Hepatocyte (in vitro differentiated cells): Measurements from ENCODE around the gene ASCC2. TPM values are rescaled to one million over a fixed set of nuclear protein-coding genes. Genes with fewer than 3 reads are reported as not detected.
"Not testable (repeated sequence)": the region's sequence is repeated elsewhere in the genome, so short reads cannot be mapped to it uniquely, and the experiment has no call there.

Source experiments
- DNase-seq: peaks from one replicate; pipeline ENCODE4 v3.0.0-alpha.2; 2016; ENCODE audit warnings: low spot score
- H2AFZ ChIP-seq: fragments of 200-600 bp; sonication (generic); 2 replicates; pipeline ENCODE4 v1.6.0; 2016; ENCODE audit warnings: antibody characterized with exemption, mild to moderate bottlenecking
- H3K27ac ChIP-seq: fragments of 200-600 bp; sonication (generic); 2 replicates; pipeline ENCODE4 v1.5.1; 2016; ENCODE audit warnings: mild to moderate bottlenecking
- H3K27me3 ChIP-seq: fragments of 200-600 bp; sonication (generic); 2 replicates; pipeline ENCODE4 v1.6.1; 2016
- H3K36me3 ChIP-seq: fragments of 200-600 bp; sonication (generic); replicated peaks from 2 replicates; pipeline ENCODE4 v1.5.1; 2016; ENCODE audit warnings: low read depth; ENCODE audit not compliant: insufficient read depth
- H3K4me1 ChIP-seq: fragments of 200-600 bp; sonication (generic); 2 replicates; pipeline ENCODE4 v1.5.1; 2016; ENCODE audit warnings: mild to moderate bottlenecking, moderate library complexity; ENCODE audit not compliant: insufficient read depth
- H3K4me2 ChIP-seq: fragments of 200-600 bp; sonication (generic); 2 replicates; pipeline ENCODE4 v1.6.0; 2016
- H3K4me3 ChIP-seq: fragments of 200-600 bp; sonication (generic); 2 replicates; pipeline ENCODE4 v1.5.1; 2016; ENCODE audit warnings: mild to moderate bottlenecking
- H3K79me2 ChIP-seq: fragments of 200-600 bp; sonication (generic); 2 replicates; pipeline ENCODE4 v1.6.0; 2017; ENCODE audit warnings: mild to moderate bottlenecking
- H3K9me2 ChIP-seq: fragments of 200-600 bp; sonication (generic); replicated peaks from 2 replicates; pipeline ENCODE4 v1.6.0; 2017; ENCODE audit warnings: mild to moderate bottlenecking; ENCODE audit not compliant: insufficient read depth
- H3K9me3 ChIP-seq: fragments of 200-600 bp; sonication (generic); 2 replicates; pipeline ENCODE4 v1.5.1; 2016; ENCODE audit warnings: low read depth, mild to moderate bottlenecking
- H4K20me1 ChIP-seq: fragments of 200-600 bp; sonication (generic); 2 replicates; pipeline ENCODE4 v1.6.0; 2016; ENCODE audit warnings: mild to moderate bottlenecking; ENCODE audit not compliant: insufficient read depth, poor library complexity, severe bottlenecking
- CTCF ChIP-seq: fragments of 200-600 bp; sonication (generic); IDR thresholded peaks from 2 replicates; pipeline ENCODE4 v1.5.1; 2016; ENCODE audit warnings: antibody characterized with exemption, mild to moderate bottlenecking; ENCODE audit not compliant: poor library complexity
- EZH2 ChIP-seq: fragments of 200-600 bp; sonication (generic); IDR thresholded peaks from 2 replicates; pipeline ENCODE4 v1.6.1; 2016; ENCODE audit warnings: antibody characterized with exemption, mild to moderate bottlenecking, borderline replicate concordance
- EZH2phosphoT487 ChIP-seq: fragments of 200-600 bp; sonication (generic); IDR thresholded peaks from one replicate; pipeline ENCODE4 v1.6.1; 2018; ENCODE audit warnings: antibody characterized with exemption, mild to moderate bottlenecking, low read depth, moderate library complexity; ENCODE audit not compliant: unreplicated experiment, severe bottlenecking
- WGBS: methylation state at CpG from one replicate; pipeline ENCODE4 v1.1.6; 2016; ENCODE audit warnings: low lambda C conversion rate; ENCODE audit errors: missing lambda C conversion rate; 5-methylcytosine and 5-hydroxymethylcytosine counted together
- polyA plus RNA-seq: library from polyadenylated mRNA; unstranded; fragments of >200 nt; fragmentation: Nextera tagmentation; extraction: Ambion mirVana; gene quantifications from 2 replicates; pipeline ENCODE4 v1.2.1, GENCODE V29; 2016
- total RNA-seq: library from RNA; depleted of rRNA; stranded (reverse); fragments of >200 nt; gene quantifications from 2 replicates; pipeline ENCODE4 v1.2.3, GENCODE V29; 2014

The ASCC2 gene
- total and polyA plus RNA-seq, 2 experiments from 2014 or later = 25.9 to 54.8 TPM

DNA sequence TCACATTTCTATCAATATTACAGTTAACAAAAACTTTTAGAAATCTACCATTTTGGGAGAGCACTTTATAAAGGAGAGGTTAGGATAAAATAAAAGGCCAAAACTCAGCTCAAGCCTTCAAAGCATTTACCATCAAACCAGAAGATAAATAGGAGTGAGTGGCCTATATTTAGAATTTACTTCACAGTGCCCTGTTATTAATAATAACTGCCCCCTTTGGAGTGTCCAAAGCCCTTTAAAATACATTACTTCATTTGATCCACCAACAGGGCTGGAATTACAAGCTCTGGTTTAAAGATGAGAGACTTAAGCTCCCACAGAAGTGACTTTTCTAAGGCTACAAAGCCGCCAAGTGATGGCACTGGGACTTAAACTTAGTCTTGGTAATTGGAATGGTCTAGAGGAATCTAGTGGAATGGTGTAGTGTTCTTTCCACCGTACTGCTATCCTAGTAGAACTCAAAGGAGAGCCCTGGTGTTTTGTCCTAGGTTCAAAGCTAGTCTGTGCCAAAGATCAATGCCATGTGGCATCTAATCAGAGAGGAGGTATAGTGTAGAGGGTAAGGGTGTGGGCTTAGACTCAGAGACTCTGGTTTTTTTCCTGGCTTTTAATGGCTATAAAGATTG, 23.7 kb upstream of the ASCC2 start:
- Histone ChIP-seq H3K9me3 (no peaks in the 10 kb centered on the region), H3K79me2 (no peaks in the 10 kb centered on the region), H3K4me3 (no peak overlapping the region), H4K20me1 (no peaks in the 10 kb centered on the region), H2AFZ (no peak overlapping the region), H3K27me3 (no peaks in the 10 kb centered on the region), H3K36me3 (no peaks in the 10 kb centered on the region), H3K9me2 (no peaks in the 10 kb centered on the region), H3K4me2 (no peak overlapping the region), H3K27ac (no peak overlapping the region), H3K4me1 (no peaks in the 10 kb centered on the region)
- TF ChIP-seq CTCF = no peak
- no peak for TF ChIP-seq EZH2phosphoT487
- no peak for TF ChIP-seq EZH2
- DNase-seq = no peak
- 80% methylated on average over 2 of the region's 2 CpGs for WGBS

GRCh38 chr22:29860006-29860766, 22.1 kb upstream of the ASCC2 start:
- Histone ChIP-seq H3K27me3 (no peaks in the 10 kb centered on the region), H3K9me2 (no peaks in the 10 kb centered on the region), H3K4me2 (no peak overlapping the region), H3K36me3 (no peaks in the 10 kb centered on the region), H3K4me3 (no peak overlapping the region), H2AFZ (no peak overlapping the region), H4K20me1 (no peaks in the 10 kb centered on the region), H3K9me3 (no peaks in the 10 kb centered on the region), H3K4me1 (no peaks in the 10 kb centered on the region), H3K79me2 (no peaks in the 10 kb centered on the region), H3K27ac (no peak overlapping the region)
- no peak for TF ChIP-seq EZH2phosphoT487
- TF ChIP-seq CTCF = no peak
- no peak for TF ChIP-seq EZH2
- 83% methylated on average over 2 of the region's 2 CpGs for WGBS
- DNase-seq = no peak

GRCh38 chr22:29859030-29859429, 21.0 kb upstream of the ASCC2 start:
- not testable (repeated sequence) for H3K36me3 ChIP-seq, H2AFZ ChIP-seq, H3K27me3 ChIP-seq, H3K4me3 ChIP-seq, H3K4me2 ChIP-seq, H3K4me1 ChIP-seq, H3K9me3 ChIP-seq, DNase-seq, H3K79me2 ChIP-seq, H3K27ac ChIP-seq, H4K20me1 ChIP-seq, H3K9me2 ChIP-seq
- WGBS = 97% methylated on average over 5 of the region's 9 CpGs

- H3K4me1 ChIP-seq = no peaks in the 10 kb centered on the region
- no peaks in the 10 kb centered on the region for H3K79me2 ChIP-seq
- 76% methylated on average over 3 of the region's 3 CpGs for WGBS
- no peak overlapping the region for H3K4me2 ChIP-seq
- H4K20me1 ChIP-seq = no peaks in the 10 kb centered on the region
- H3K27me3 ChIP-seq = no peaks in the 10 kb centered on the region
- no peak for TF ChIP-seq EZH2
- no peak for TF ChIP-seq EZH2phosphoT487
- no peak for TF ChIP-seq CTCF
- H3K9me2 ChIP-seq = no peaks in the 10 kb centered on the region
- H2AFZ ChIP-seq = no peak overlapping the region
- H3K36me3 ChIP-seq = no peaks in the 10 kb centered on the region
- no peak for DNase-seq
- no peak overlapping the region for H3K4me3 ChIP-seq
- H3K9me3 ChIP-seq = no peaks in the 10 kb centered on the region
- H3K27ac ChIP-seq = no peak overlapping the region
Observed at GRCh38 chr22:29856496-29856895, 18.4 kb upstream of the ASCC2 start.
